GM12865 (cell line): ENCODE measurements around the gene MKRN2OS.

Experiments
- DNase-seq: peaks from one replicate; pipeline ENCODE4 v3.0.0; 2010; ENCODE audit warnings: low read depth
- H3K4me3 ChIP-seq: 2 replicates; pipeline ENCODE4 v1.5.1; 2011; ENCODE audit warnings: mild to moderate bottlenecking, low read depth, low read length, control low read depth
- TF ChIP-seq, protein P1 (sequence below): IDR thresholded peaks from 2 replicates; pipeline ENCODE4 v1.5.1; 2011; ENCODE audit warnings: low read length, control low read depth, low read depth, inconsistent platforms; ENCODE audit not compliant: insufficient read depth; ENCODE audit errors: missing control alignments

The MKRN2OS gene

GRCh38 chr3:12568747-12569146 lies 23.4 kb upstream of the MKRN2OS start:
- TF ChIP-seq, protein P1, sequence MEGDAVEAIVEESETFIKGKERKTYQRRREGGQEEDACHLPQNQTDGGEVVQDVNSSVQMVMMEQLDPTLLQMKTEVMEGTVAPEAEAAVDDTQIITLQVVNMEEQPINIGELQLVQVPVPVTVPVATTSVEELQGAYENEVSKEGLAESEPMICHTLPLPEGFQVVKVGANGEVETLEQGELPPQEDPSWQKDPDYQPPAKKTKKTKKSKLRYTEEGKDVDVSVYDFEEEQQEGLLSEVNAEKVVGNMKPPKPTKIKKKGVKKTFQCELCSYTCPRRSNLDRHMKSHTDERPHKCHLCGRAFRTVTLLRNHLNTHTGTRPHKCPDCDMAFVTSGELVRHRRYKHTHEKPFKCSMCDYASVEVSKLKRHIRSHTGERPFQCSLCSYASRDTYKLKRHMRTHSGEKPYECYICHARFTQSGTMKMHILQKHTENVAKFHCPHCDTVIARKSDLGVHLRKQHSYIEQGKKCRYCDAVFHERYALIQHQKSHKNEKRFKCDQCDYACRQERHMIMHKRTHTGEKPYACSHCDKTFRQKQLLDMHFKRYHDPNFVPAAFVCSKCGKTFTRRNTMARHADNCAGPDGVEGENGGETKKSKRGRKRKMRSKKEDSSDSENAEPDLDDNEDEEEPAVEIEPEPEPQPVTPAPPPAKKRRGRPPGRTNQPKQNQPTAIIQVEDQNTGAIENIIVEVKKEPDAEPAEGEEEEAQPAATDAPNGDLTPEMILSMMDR = no peak

GRCh38 chr3:12566976-12567375 lies 21.7 kb upstream of the MKRN2OS start:
- no peak overlapping the region for H3K4me3 ChIP-seq
- DNase-seq = no peak
- TF ChIP-seq, protein P1 = no peak

More at GRCh38 chr3:12568747-12569146, 23.4 kb upstream of the MKRN2OS start:
- H3K4me3 ChIP-seq = no peak overlapping the region
- no peak for DNase-seq

GRCh38 chr3:12562451-12562850 lies 17.2 kb upstream of the MKRN2OS start:
- no peak overlapping the region for H3K4me3 ChIP-seq
- TF ChIP-seq, protein P1 = no peak
- DNase-seq = no peak

DNA sequence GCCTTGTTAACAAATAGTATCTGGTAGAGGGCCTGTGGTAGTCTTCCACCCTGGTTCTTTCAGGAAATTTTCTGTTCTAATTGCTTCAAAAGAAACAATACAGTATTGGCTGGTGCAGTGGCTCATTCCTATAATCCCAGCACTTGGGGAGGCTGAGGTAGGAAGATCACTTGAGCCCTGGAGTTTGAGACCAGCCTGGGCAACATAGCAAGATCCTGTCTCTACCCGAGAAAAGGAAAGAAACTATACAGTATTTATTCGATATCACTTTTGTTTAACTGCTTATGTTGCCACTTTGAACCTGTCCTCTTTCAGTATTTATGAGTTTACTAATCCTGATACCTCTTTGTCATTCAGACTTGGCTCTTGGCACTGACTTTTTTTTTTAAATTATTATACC lies 16.1 kb upstream of the MKRN2OS start:
- TF ChIP-seq, protein P1 = no peak
- no peak for DNase-seq
- H3K4me3 ChIP-seq = no peak overlapping the region; the same call in 1 of the 2 replicates

- H3K4me3 ChIP-seq = peak overlapping the region; percentile 38
- DNase-seq = peak; percentile 83
- TF ChIP-seq, protein P1 = no peak
Observed at GRCh38 chr3:12560505-12561190, 15.3 kb upstream of the MKRN2OS start.

- DNase-seq = no peak
- H3K4me3 ChIP-seq = no peak overlapping the region
- TF ChIP-seq, protein P1 = no peak
Observed at GRCh38 chr3:12559520-12559919, 14.2 kb upstream of the MKRN2OS start.

DNA sequence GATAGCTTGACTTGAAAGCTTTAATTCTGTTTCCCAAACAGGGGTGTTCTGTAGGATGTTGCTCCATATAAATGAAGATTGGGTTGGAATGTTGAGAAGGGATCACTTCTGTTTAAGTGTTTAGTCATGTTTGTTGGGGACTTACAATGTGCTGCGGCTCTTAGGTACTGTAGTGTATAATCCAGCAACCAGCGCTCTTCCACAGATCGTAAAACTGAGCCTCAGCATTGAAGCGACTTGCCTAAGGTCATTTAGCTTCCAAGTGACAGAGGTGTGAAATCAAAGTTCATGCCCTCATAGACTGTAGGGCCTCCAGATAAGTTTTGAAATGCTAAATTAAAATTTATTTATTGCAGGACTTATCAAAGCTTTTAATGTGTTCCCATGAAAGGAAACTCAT lies 13.4 kb upstream of the MKRN2OS start:
- no peak for DNase-seq
- H3K4me3 ChIP-seq = peak overlapping the region; percentile 86
- TF ChIP-seq, protein P1 = no peak
